Activated CD4-positive, alpha-beta memory T cell treated with anti-CD3 and anti-CD28 coated beads for 36 hours (primary cell): Measurements from ENCODE around the gene ERAP2. TPM values are rescaled to one million over a fixed set of nuclear protein-coding genes. Genes with fewer than 3 reads are reported as not detected.
A peak's percentile ranks its signal among the peaks of the same experiment; 100 is the strongest.
"Not testable (repeated sequence)": the region's sequence is repeated elsewhere in the genome, so short reads cannot be mapped to it uniquely, and the experiment has no call there.

Source experiments
- CTCF ChIA-PET: fragments of 350-600 bp; sonication (Branson Sonifier 250); formaldehyde crosslinking; loops from one replicate; lab custom pipeline; 2021; ENCODE audit warnings: antibody characterized with exemption, inconsistent platforms; lab: Charles Lee
- POLR2A ChIA-PET: fragments of 350-600 bp; sonication (Branson Sonifier 250); formaldehyde crosslinking; loops from one replicate; lab custom pipeline; 2021; ENCODE audit warnings: antibody characterized with exemption; lab: Charles Lee
- DNase-seq: peaks from one replicate; pipeline ENCODE4 v3.0.0-alpha.2; 2020
- H3K27ac Mint-ChIP-seq: one replicate; pipeline ENCODE4 v1.8.0; 2021; ENCODE audit warnings: mixed read lengths
- H3K27me3 Mint-ChIP-seq: one replicate; pipeline ENCODE4 v1.8.0; 2021; ENCODE audit warnings: mixed read lengths
- H3K36me3 Mint-ChIP-seq: one replicate; pipeline ENCODE4 v1.8.0; 2021; ENCODE audit warnings: mixed read lengths
- H3K4me1 Mint-ChIP-seq: one replicate; pipeline ENCODE4 v1.8.0; 2021; ENCODE audit warnings: low read depth, mixed read lengths
- H3K4me3 Mint-ChIP-seq: one replicate; pipeline ENCODE4 v1.8.0; 2021; ENCODE audit warnings: mild to moderate bottlenecking, mixed read lengths
- H3K9me3 Mint-ChIP-seq: one replicate; pipeline ENCODE4 v1.8.0; 2021; ENCODE audit warnings: mixed read lengths
- intact Hi-C: fragments of 100-400 bp; cut with micrococcal nuclease; formaldehyde crosslinking; loops from one replicate; pipeline ENCODE4 v1.15.1; 2023
- total RNA-seq, 2 experiments: library from RNA; stranded (reverse); gene quantifications; one replicate each; pipeline ENCODE4 v1.2.3, GENCODE V29; 2021

The ERAP2 gene
- total RNA-seq, 2 experiments from 2014 or later: 44.8 to 48.9 TPM

DNA sequence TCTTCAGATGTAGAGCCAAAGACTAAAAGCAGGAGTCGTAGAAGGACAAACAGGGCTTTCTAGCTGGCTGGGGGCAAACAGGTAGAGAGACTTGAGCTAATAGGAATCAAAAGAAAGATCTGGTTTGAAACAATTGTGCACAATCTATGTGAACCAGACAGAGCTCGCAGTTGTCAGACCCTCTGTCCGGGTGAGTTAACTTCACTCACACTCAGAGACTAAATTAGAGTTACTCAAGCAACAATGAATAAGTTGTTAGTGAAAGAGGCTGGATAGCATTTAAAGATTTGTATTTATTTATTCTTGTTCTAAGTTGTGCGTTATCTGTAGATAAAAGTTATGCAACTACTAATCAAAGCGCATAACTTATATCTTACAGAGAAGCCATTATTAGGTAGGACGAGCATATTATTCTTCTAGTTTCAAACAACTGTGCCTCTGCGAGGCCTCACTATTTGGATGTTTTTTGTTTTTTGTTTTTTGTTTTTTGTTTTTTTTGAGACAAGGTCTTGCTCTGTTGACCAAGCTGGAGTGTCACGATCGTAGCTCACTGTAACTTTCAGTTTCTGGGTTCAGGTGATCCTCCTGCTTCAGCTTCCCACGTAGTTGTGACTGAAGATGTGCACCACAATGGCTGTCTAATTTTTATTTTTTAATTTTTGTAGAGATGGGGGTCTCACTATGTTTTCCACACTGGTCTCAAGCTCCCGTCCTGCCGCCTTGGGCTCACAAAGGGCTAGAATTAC, 46.4 kb downstream of the ERAP2 start:
- Mint-ChIP-seq H3K4me1 (peaks cover 38% of the 10 kb centered on the region), H3K36me3 (peaks cover 16% of the 10 kb centered on the region), H3K27me3 (no peaks in the 10 kb centered on the region), H3K9me3 (no peaks in the 10 kb centered on the region), H3K27ac (no peak overlapping the region), H3K4me3 (no peak overlapping the region)
- DNase-seq: no peak
- POLR2A ChIA-PET: no interaction called here
- CTCF ChIA-PET: interaction anchor here (0.9 to 1.0 kb wide), 2 partner anchors 53 to 54 kb away, joined by 3 read pairs; no protein-coding TSS in a partner anchor
- intact Hi-C loops: no loop called here

DNA sequence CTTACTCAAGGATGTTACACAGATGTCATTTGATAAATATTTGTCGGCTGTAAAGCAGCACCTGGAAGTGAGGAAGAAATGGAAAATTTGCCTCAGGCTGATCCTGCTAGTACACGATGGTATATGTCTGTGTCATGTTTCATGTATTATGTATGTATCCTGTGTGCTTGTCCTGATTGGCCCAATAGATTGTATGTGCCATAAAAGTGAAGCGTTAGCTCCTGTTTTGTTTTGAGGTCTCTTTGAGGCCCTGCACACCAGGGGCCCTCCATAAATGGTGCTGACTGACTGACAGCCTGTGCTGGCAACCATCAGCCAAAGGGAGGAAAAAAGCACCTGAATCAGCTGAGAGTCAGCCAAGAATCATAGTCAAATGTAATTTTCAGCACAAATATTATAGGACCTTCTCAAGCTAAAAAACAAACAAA, 47.7 kb downstream of the ERAP2 start:
- peaks cover 37% of the 10 kb centered on the region for H3K4me1 Mint-ChIP-seq

GRCh38 chr5:96926276-96926675, 50.0 kb downstream of the ERAP2 start:
- ChIA-PET CTCF (interaction anchor here (1.6 kb wide), 1 partner anchor 57 kb away, joined by 6 read pairs; no protein-coding TSS in a partner anchor), POLR2A (no interaction called here)
- no peaks in the 10 kb centered on the region for H3K27me3 Mint-ChIP-seq
- peaks cover 1% of the 10 kb centered on the region for H3K36me3 Mint-ChIP-seq
- H3K9me3 Mint-ChIP-seq: no peaks in the 10 kb centered on the region
- H3K4me3 Mint-ChIP-seq: no peak overlapping the region
- H3K27ac Mint-ChIP-seq: no peak overlapping the region
- H3K4me1 Mint-ChIP-seq: peaks cover 36% of the 10 kb centered on the region
- no peak for DNase-seq
- intact Hi-C loops: no loop called here

More for the DNA sequence above, 47.7 kb downstream of the ERAP2 start:
- ChIA-PET POLR2A (interaction anchor here (0.5 to 1.2 kb wide), 3 partner anchors 10 to 135 kb away, joined by 3 to 4 read pairs (median 4); partner anchors contain the start of gene ERAP1), CTCF (interaction anchor here (0.6 to 1.0 kb wide), 4 partner anchors 9 to 58 kb away, joined by 3 read pairs; no protein-coding TSS in a partner anchor)
- Mint-ChIP-seq H3K36me3 (peaks cover 6% of the 10 kb centered on the region), H3K4me3 (no peak overlapping the region), H3K27me3 (no peaks in the 10 kb centered on the region), H3K9me3 (no peaks in the 10 kb centered on the region), H3K27ac (peak overlapping the region; percentile 67)
- intact Hi-C loops: loop anchor here (1.0 kb wide), 1 partner anchor 10 kb away; no protein-coding TSS in a partner anchor
- peak; percentile 24 for DNase-seq

DNA sequence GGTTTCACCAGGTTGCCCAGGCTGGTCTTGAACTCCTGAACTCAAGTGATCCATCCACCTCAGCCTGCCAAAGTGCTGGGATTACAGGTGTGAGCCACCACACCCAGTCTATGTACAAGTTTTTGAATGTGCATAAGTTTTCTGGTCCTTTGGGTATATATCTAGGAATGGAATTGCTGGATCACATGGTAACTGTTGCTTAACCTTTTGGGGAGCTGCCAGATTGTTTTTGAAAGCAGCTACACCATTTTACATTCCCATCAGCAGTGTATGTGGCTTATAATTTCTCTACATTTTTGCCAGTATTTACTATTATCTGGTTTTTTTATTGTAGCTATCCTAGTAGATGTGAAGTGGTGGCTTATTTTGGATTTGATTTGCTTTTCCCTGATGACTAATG, 50.7 kb downstream of the ERAP2 start:
- H3K9me3 Mint-ChIP-seq: no peaks in the 10 kb centered on the region

GRCh38 chr5:96928931-96929708, 52.8 kb downstream of the ERAP2 start:
- peaks cover 2% of the 10 kb centered on the region for H3K36me3 Mint-ChIP-seq
- H3K27me3 Mint-ChIP-seq: no peaks in the 10 kb centered on the region
- H3K4me1 Mint-ChIP-seq: peaks cover 46% of the 10 kb centered on the region
- no peak overlapping the region for H3K27ac Mint-ChIP-seq
- intact Hi-C loops: no loop called here
- no peak for DNase-seq
- ChIA-PET CTCF (interaction anchor here (1.1 kb wide), 1 partner anchor 60 kb away, joined by 3 read pairs; no protein-coding TSS in a partner anchor), POLR2A (no interaction called here)
- H3K4me3 Mint-ChIP-seq: no peak overlapping the region
- H3K9me3 Mint-ChIP-seq: no peaks in the 10 kb centered on the region

More for the DNA sequence above, 50.7 kb downstream of the ERAP2 start:
- DNase-seq: no peak
- POLR2A ChIA-PET: no interaction called here
- H3K27me3 Mint-ChIP-seq: no peaks in the 10 kb centered on the region
- no peak overlapping the region for H3K4me3 Mint-ChIP-seq
- H3K27ac Mint-ChIP-seq: no peak overlapping the region
- peaks cover 39% of the 10 kb centered on the region for H3K4me1 Mint-ChIP-seq
- intact Hi-C loops: no loop called here
- CTCF ChIA-PET: interaction anchor here (0.6 to 1.6 kb wide), 3 partner anchors 18 to 957 kb away, joined by 3 to 6 read pairs (median 4); no protein-coding TSS in a partner anchor
- H3K36me3 Mint-ChIP-seq: peaks cover 1% of the 10 kb centered on the region

GRCh38 chr5:96930058-96930457, 53.8 kb downstream of the ERAP2 start:
- CTCF ChIA-PET: interaction anchor here (2.0 kb wide), 1 partner anchor 61 kb away, joined by 5 read pairs; no protein-coding TSS in a partner anchor
- Mint-ChIP-seq H3K4me3 (no peak overlapping the region), H3K9me3 (no peaks in the 10 kb centered on the region), H3K27me3 (no peaks in the 10 kb centered on the region), H3K36me3 (peaks cover 3% of the 10 kb centered on the region), H3K27ac (no peak overlapping the region), H3K4me1 (peaks cover 43% of the 10 kb centered on the region)
- DNase-seq: no peak
- POLR2A ChIA-PET: no interaction called here
- intact Hi-C loops: no loop called here

DNA sequence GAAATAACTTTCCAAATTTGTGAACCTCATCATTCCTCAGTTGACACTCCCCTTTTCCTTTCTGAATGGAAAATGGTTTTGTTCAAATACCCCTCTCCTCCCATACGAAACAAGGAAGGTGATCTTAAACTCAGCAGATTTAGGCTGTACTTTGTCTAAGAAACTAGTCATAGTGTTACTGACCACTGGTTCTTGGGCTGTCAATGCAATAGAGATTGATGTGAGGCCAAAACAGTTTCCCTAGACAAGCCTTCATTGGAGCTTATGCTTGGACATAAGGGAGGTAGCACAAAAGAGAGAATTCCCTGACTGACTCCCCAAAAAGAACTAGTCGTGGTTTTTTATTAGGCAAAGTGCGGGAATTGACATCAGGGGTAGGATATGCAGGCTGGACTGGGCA, 54.3 kb downstream of the ERAP2 start:
- H3K4me1 Mint-ChIP-seq: peaks cover 43% of the 10 kb centered on the region
- H3K9me3 Mint-ChIP-seq: no peaks in the 10 kb centered on the region
- peaks cover 3% of the 10 kb centered on the region for H3K36me3 Mint-ChIP-seq
- no peak for DNase-seq
- H3K4me3 Mint-ChIP-seq: no peak overlapping the region
- intact Hi-C loops: no loop called here
- ChIA-PET POLR2A (no interaction called here), CTCF (interaction anchor here (0.5 to 2.0 kb wide), 2 partner anchors 62 to 229 kb away, joined by 3 to 5 read pairs; no protein-coding TSS in a partner anchor)
- H3K27me3 Mint-ChIP-seq: no peaks in the 10 kb centered on the region
- H3K27ac Mint-ChIP-seq: no peak overlapping the region

DNA sequence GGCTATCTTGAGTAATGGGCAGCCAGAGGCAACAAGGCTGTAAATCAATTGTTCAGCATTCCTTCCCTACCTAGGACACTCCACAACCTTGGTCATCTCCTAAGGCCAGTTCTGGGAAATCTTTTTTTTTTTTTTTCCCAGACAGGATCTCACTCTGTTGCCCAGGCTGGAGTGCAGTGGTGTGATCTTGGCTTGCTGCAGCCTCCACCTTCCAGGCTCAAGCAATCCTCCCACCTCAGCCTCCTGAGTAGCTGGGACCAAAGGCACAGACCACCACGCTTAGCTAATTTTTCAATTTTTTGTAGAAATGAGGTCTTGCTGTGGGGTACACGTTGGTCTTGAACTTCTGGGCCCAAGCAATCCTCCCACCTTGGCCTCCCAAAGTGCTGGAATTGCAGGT, 54.7 kb downstream of the ERAP2 start:
- POLR2A ChIA-PET, H3K27me3 Mint-ChIP-seq, H3K36me3 Mint-ChIP-seq, H3K9me3 Mint-ChIP-seq, intact Hi-C loops, DNase-seq, H3K4me3 Mint-ChIP-seq, H3K27ac Mint-ChIP-seq: not testable (repeated sequence)
- H3K4me1 Mint-ChIP-seq: peaks cover 43% of the 10 kb centered on the region
- CTCF ChIA-PET: interaction anchor here (0.5 to 2.0 kb wide), 4 partner anchors 57 to 230 kb away, joined by 3 to 5 read pairs (median 4); no protein-coding TSS in a partner anchor

GRCh38 chr5:96931605-96932004, 55.3 kb downstream of the ERAP2 start:
- no peak for DNase-seq
- H3K4me3 Mint-ChIP-seq: no peak overlapping the region
- no peak overlapping the region for H3K27ac Mint-ChIP-seq
- H3K9me3 Mint-ChIP-seq: no peaks in the 10 kb centered on the region
- POLR2A ChIA-PET: no interaction called here
- intact Hi-C loops: no loop called here
- peaks cover 4% of the 10 kb centered on the region for H3K36me3 Mint-ChIP-seq
- CTCF ChIA-PET: interaction anchor here (0.6 to 2.0 kb wide), 4 partner anchors 58 to 186 kb away, joined by 3 to 5 read pairs (median 4); no protein-coding TSS in a partner anchor
- peaks cover 41% of the 10 kb centered on the region for H3K4me1 Mint-ChIP-seq
- H3K27me3 Mint-ChIP-seq: no peaks in the 10 kb centered on the region

GRCh38 chr5:96932026-96932425, 55.7 kb downstream of the ERAP2 start:
- intact Hi-C loops: no loop called here
- peaks cover 4% of the 10 kb centered on the region for H3K36me3 Mint-ChIP-seq
- no peaks in the 10 kb centered on the region for H3K9me3 Mint-ChIP-seq
- CTCF ChIA-PET: interaction anchor here (0.6 to 2.0 kb wide), 4 partner anchors 58 to 185 kb away, joined by 3 to 5 read pairs (median 4); no protein-coding TSS in a partner anchor
- DNase-seq: no peak
- no peak overlapping the region for H3K4me3 Mint-ChIP-seq
- no peak overlapping the region for H3K27ac Mint-ChIP-seq
- POLR2A ChIA-PET: no interaction called here
- no peaks in the 10 kb centered on the region for H3K27me3 Mint-ChIP-seq
- H3K4me1 Mint-ChIP-seq: peaks cover 44% of the 10 kb centered on the region
